IPS DF 6.9 (cell line): ENCODE measurements around the gene ADGRB3.
"Not testable (repeated sequence)": the region's sequence is repeated elsewhere in the genome, so short reads cannot be mapped to it uniquely, and the experiment has no call there.

Source experiments
- DNase-seq: peaks from one replicate; pipeline ENCODE4 v3.0.0-alpha.2; 2013; ENCODE audit warnings: low read depth, low spot score
- H3K27ac ChIP-seq: one replicate; pipeline ENCODE4 v1.5.1; 2013; ENCODE audit warnings: low read length, control low read depth
- H3K27me3 ChIP-seq: 2 replicates; pipeline ENCODE4 v1.6.1; 2013; ENCODE audit warnings: mild to moderate bottlenecking, low read length; ENCODE audit not compliant: control insufficient read depth, insufficient read depth
- H3K36me3 ChIP-seq: 2 replicates; pipeline ENCODE4 v1.6.1; 2013; ENCODE audit warnings: low read length; ENCODE audit not compliant: control insufficient read depth, insufficient read depth
- H3K4me1 ChIP-seq: 2 replicates; pipeline ENCODE4 v1.6.1; 2013; ENCODE audit warnings: low read length; ENCODE audit not compliant: control insufficient read depth, insufficient read depth
- H3K4me3 ChIP-seq: 2 replicates; pipeline ENCODE4 v1.5.1; 2013; ENCODE audit warnings: mild to moderate bottlenecking, low read length
- H3K9me3 ChIP-seq: 2 replicates; pipeline ENCODE4 v1.6.1; 2013; ENCODE audit warnings: low read length, inconsistent platforms; ENCODE audit not compliant: control insufficient read depth, insufficient read depth
- WGBS: extraction: QIAGEN DNeasy Blood & Tissue Kit; methylation state at CpG from one replicate; pipeline ENCODE4 v1.1.7; 2013; ENCODE audit warnings: mixed read lengths, missing lambda C conversion rate; ENCODE audit not compliant: insufficient read length, insufficient coverage; 5-methylcytosine and 5-hydroxymethylcytosine counted together

Gene ADGRB3

GRCh38 chr6:68735866-68736265 is 100.8 kb downstream of the ADGRB3 start:
- peaks cover 1% of the 10 kb centered on the region; the same call in 1 of the 2 replicates for H3K4me1 ChIP-seq
- no peak overlapping the region for H3K4me3 ChIP-seq
- H3K36me3 ChIP-seq = no peaks in the 10 kb centered on the region
- no peak overlapping the region for H3K27ac ChIP-seq
- no peak for DNase-seq
- H3K9me3 ChIP-seq = no peaks in the 10 kb centered on the region
- H3K27me3 ChIP-seq = no peaks in the 10 kb centered on the region

DNA sequence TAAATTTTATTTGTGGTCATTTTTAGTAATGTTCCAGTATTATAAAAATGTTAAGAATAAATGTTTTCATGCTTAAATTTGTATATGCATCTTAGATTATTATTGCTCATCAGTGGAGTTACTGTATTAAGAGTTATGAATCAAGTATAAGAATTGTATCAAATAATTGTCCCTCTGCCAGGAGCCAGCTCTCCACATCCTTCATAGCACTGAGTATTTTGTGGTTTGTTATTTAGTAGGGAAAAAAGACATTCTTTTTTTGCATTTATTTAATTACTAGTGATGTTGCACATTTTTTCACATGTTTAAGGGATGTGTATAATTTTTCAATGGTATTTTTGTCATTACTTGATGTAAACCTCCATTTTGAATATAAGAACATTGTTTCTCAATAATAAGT is 102.0 kb downstream of the ADGRB3 start:
- Histone ChIP-seq H3K27me3 (no peaks in the 10 kb centered on the region), H3K4me1 (peaks cover 1% of the 10 kb centered on the region; the same call in 1 of the 2 replicates), H3K9me3 (no peaks in the 10 kb centered on the region), H3K36me3 (no peaks in the 10 kb centered on the region), H3K27ac (no peak overlapping the region), H3K4me3 (no peak overlapping the region)
- no peak for DNase-seq

DNA sequence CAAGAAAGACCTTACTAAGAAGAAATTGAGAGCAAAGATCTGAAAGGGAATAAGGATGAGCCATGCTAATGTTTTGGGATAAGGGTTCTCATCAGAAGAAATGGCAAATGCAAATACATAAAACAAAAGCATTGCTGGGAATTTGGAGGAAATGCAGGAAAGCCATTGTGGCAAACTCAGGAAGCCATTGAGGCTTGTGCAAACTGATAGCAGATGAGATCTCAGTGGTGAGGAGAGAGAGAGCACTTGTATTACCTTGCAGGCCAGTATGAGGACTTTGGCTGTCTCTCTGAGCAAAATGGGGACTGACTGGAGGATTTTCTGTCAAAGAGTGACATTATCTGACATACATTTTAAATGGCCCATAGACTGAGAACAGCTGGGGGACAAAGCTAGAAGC is 103.0 kb downstream of the ADGRB3 start:
- H3K27ac ChIP-seq = no peak overlapping the region
- H3K4me3 ChIP-seq = no peak overlapping the region
- no peaks in the 10 kb centered on the region for H3K9me3 ChIP-seq
- no peaks in the 10 kb centered on the region for H3K27me3 ChIP-seq
- peaks cover 1% of the 10 kb centered on the region; the same call in 1 of the 2 replicates for H3K4me1 ChIP-seq
- no peaks in the 10 kb centered on the region for H3K36me3 ChIP-seq
- peak; percentile 2 for DNase-seq

- H3K27ac ChIP-seq = no peak overlapping the region
- H3K27me3 ChIP-seq = no peaks in the 10 kb centered on the region
- peaks cover 1% of the 10 kb centered on the region; the same call in 1 of the 2 replicates for H3K4me1 ChIP-seq
- H3K36me3 ChIP-seq = no peaks in the 10 kb centered on the region
- WGBS = no CpG with 5 or more reads among the region's 2 CpGs
- no peak for DNase-seq
- no peaks in the 10 kb centered on the region for H3K9me3 ChIP-seq
- H3K4me3 ChIP-seq = no peak overlapping the region
These were observed 105.9 kb downstream of the ADGRB3 start for GRCh38 chr6:68740828-68741500.

- peaks cover 1% of the 10 kb centered on the region; the same call in 1 of the 2 replicates for H3K4me1 ChIP-seq
- no peak overlapping the region for H3K27ac ChIP-seq
- no peaks in the 10 kb centered on the region for H3K36me3 ChIP-seq
- no peaks in the 10 kb centered on the region for H3K27me3 ChIP-seq
- DNase-seq = no peak
- no CpG with 5 or more reads among the region's 5 CpGs for WGBS
- H3K4me3 ChIP-seq = no peak overlapping the region
- H3K9me3 ChIP-seq = no peaks in the 10 kb centered on the region
These were observed 106.7 kb downstream of the ADGRB3 start for GRCh38 chr6:68741501-68742386.

GRCh38 chr6:68743099-68743498 is 108.0 kb downstream of the ADGRB3 start:
- DNase-seq = no peak
- no CpG with 5 or more reads among the region's 1 CpG for WGBS

DNA sequence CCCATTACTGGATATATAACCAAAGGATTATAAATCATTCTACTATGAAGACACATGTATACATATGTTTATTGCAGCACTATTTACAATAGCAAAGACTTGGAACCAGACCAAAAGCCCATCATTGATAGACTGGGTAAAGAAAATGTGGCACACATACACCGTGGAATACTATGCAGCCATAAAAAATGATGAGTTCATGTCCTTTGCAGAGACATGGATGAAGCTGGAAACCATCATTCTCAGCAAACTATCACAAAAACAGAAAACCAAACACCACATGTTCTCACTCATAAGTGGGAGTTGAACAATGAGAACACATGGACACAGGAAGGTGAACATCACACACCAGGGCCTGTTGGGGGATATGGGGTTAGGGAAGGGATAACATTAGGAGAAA is 109.3 kb downstream of the ADGRB3 start:
- not testable (repeated sequence) for H3K27ac ChIP-seq, H3K4me3 ChIP-seq, H3K4me1 ChIP-seq, DNase-seq, H3K27me3 ChIP-seq, H3K36me3 ChIP-seq, H3K9me3 ChIP-seq
- WGBS = no CpG with 5 or more reads among the region's 1 CpG

More at GRCh38 chr6:68743099-68743498, 108.0 kb downstream of the ADGRB3 start:
- Histone ChIP-seq H3K36me3 (no peaks in the 10 kb centered on the region), H3K27me3 (no peaks in the 10 kb centered on the region), H3K4me3 (no peak overlapping the region), H3K9me3 (no peaks in the 10 kb centered on the region), H3K4me1 (peaks cover under 1% of the 10 kb centered on the region; the same call in 1 of the 2 replicates), H3K27ac (no peak overlapping the region)

GRCh38 chr6:68746376-68746775 is 111.3 kb downstream of the ADGRB3 start:
- DNase-seq = no peak
- no peaks in the 10 kb centered on the region for H3K9me3 ChIP-seq
- no peaks in the 10 kb centered on the region for H3K4me1 ChIP-seq
- H3K36me3 ChIP-seq = no peaks in the 10 kb centered on the region
- no CpG with 5 or more reads among the region's 1 CpG for WGBS
- no peak overlapping the region for H3K27ac ChIP-seq
- H3K4me3 ChIP-seq = no peak overlapping the region
- no peaks in the 10 kb centered on the region for H3K27me3 ChIP-seq

DNA sequence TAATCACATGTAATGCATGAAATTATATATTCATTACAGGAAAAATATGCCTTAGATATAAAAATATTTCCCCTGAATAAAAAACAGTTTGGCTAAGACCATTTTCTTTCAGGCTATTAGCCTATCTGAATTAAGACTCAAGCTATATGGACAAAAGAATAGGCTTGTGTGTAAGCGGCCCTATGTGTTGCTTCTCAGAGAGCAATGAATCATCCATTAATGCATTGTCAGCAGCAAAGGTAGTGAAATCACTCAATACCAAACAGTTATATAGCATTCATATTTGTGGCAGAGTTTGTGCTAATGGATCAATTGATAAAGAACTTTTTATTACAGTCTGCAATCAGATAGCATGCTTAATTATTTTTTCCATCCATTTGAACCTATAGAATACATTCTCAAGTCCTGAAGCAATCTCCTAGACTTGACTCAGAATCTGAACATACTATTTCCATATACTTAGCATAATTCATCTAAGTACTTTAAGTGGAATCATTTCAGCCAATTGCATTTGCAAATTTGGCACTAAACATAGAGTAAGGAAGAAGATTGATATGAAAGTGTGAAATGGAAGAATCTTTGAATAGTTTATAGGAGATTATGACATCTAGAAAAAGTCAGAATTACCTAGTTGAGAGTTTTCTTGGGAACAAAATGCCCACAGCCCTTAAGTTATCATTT is 112.2 kb downstream of the ADGRB3 start:
- DNase-seq = no peak
- no peaks in the 10 kb centered on the region for H3K4me1 ChIP-seq
- no peak overlapping the region for H3K4me3 ChIP-seq
- WGBS = no CpG with 5 or more reads among the region's 1 CpG
- no peaks in the 10 kb centered on the region for H3K36me3 ChIP-seq
- H3K9me3 ChIP-seq = no peaks in the 10 kb centered on the region
- no peak overlapping the region for H3K27ac ChIP-seq
- H3K27me3 ChIP-seq = no peaks in the 10 kb centered on the region

DNA sequence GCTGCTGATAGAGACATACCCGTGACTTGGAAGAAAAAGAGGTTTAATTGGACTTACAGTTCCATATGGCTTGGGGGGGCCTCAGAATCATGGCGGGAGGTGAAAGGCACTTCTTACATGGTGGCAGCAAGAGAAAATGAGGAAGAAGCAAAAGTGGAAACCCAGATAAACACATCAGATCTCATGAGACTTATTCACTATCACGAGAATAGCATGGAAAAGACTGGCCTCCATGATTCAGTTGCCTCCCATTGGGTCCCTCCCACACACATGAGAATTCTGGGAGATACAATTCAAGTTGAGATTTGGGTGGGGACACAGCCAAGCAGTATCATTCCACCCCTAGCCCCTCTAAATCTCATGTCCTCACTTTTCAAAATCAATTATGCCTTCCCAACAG is 112.8 kb downstream of the ADGRB3 start:
- no CpG with 5 or more reads among the region's 3 CpGs for WGBS
- not testable (repeated sequence) for H3K4me1 ChIP-seq, H3K9me3 ChIP-seq, H3K4me3 ChIP-seq, H3K27ac ChIP-seq, H3K36me3 ChIP-seq, DNase-seq, H3K27me3 ChIP-seq
